Brain microvascular endothelial cell (primary cell): ENCODE results near the gene MAPK1.

Experiments used
- DNase-seq: peaks from one replicate; pipeline ENCODE4 v3.0.0-alpha.2; 2020
- H3K27ac ChIP-seq: fragments of 250-450 bp; sonication (Bioruptor Pico); 2 replicates; pipeline ENCODE4 v1.5.1; 2020; ENCODE audit warnings: mild to moderate bottlenecking, moderate library complexity
- H3K27me3 ChIP-seq: fragments of 250-450 bp; sonication (Bioruptor Pico); replicated peaks from 2 replicates; pipeline ENCODE4 v1.5.1; 2020; ENCODE audit warnings: mild to moderate bottlenecking
- H3K36me3 ChIP-seq: fragments of 250-450 bp; sonication (Bioruptor Pico); replicated peaks from 2 replicates; pipeline ENCODE4 v1.5.1; 2020; ENCODE audit warnings: mild to moderate bottlenecking
- H3K4me3 ChIP-seq: 2 replicates; pipeline ENCODE4 v1.5.1; 2011; ENCODE audit warnings: low read depth, mild to moderate bottlenecking, control low read depth, low read length, moderate library complexity
- CTCF ChIP-seq: IDR thresholded peaks from 2 replicates; pipeline ENCODE4 v1.5.1; 2011; ENCODE audit warnings: low read depth, mild to moderate bottlenecking, moderate library complexity, low read length, control low read depth, inconsistent platforms; ENCODE audit errors: missing control alignments
- in situ Hi-C: cut with HindIII; loops from 2 replicates; pipeline ENCODE4 v1.10.0; 2017; ENCODE audit warnings: low sequenced_read_pairs, low pct_ligation_motif_present

MAPK1 gene

DNA sequence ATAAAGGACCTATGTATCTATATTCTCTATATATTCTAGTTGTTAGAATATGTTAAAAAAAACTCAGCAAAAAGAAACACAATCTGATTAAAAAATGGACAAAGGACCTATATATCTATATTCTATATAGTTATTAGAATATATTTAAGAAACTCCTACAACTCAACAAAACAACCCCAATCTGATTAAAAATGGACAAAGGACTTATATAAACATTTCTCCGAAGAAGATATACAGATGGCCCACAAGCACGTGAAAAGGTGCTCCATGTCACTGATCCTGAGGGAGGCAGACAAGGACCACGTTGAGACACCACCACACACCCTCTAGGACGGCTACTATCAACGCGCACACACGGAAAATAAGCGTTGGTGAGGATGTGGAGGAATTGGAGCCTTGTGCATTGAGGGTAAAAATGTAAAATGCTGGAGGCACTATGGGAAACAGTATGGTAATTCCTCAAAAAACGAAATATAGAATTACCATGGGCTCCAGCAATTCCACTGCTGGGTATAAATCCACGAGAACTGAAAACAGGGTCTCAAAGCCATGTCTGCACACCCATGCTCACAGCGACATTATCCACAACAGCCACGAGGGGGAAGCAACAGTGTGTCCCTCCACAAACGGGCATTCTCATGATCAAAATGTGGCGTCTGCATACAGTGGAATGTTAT, 154.6 kb downstream of the MAPK1 start:
- in situ Hi-C loops: loop anchor here (25.0 kb wide), 1 partner anchor 224 kb away; no protein-coding TSS in a partner anchor
- no peaks in the 10 kb centered on the region for H3K27me3 ChIP-seq
- peak; percentile 71 for DNase-seq
- TF ChIP-seq CTCF: peak; percentile 88
- H3K4me3 ChIP-seq: peak overlapping the region; percentile 2
- no peak overlapping the region for H3K27ac ChIP-seq
- H3K36me3 ChIP-seq: no peaks in the 10 kb centered on the region

- H3K27ac ChIP-seq: no peak overlapping the region
- in situ Hi-C loops: loop anchor here (25.0 kb wide), 1 partner anchor 225 kb away; no protein-coding TSS in a partner anchor
- H3K27me3 ChIP-seq: peaks cover 3% of the 10 kb centered on the region
- TF ChIP-seq CTCF: no peak
- H3K4me3 ChIP-seq: no peak overlapping the region
- no peak for DNase-seq
- H3K36me3 ChIP-seq: no peaks in the 10 kb centered on the region
These were observed 155.6 kb downstream of the MAPK1 start for GRCh38 chr22:21711851-21712250.

DNA sequence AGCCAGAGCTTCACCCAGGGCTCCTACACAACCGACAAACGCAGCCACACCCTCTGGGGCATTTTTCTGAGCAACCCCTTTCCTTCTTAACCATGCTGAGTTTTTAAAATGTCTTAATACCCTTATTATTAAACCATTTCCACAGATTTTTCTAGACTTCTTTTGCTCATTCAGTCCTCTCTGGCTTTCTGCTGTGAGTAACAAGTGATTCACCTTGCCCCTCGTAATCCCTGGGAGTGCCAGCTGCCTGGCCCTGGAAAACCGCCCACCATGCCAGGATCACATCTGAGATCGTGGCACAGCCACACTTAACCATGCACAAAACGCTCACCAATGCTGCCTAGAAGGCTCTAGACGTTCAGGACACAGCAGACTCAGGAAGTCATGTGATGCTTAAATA, 157.3 kb downstream of the MAPK1 start:
- Histone ChIP-seq H3K27me3 (peaks cover 3% of the 10 kb centered on the region), H3K36me3 (no peaks in the 10 kb centered on the region), H3K27ac (no peak overlapping the region), H3K4me3 (no peak overlapping the region)
- no peak for DNase-seq
- in situ Hi-C loops: loop anchor here (25.0 kb wide), 1 partner anchor 227 kb away; no protein-coding TSS in a partner anchor
- TF ChIP-seq CTCF: no peak

- DNase-seq: no peak
- TF ChIP-seq CTCF: no peak
- H3K27me3 ChIP-seq: peaks cover 3% of the 10 kb centered on the region
- no peak overlapping the region for H3K27ac ChIP-seq
- in situ Hi-C loops: loop anchor here (25.0 kb wide), 1 partner anchor 228 kb away; no protein-coding TSS in a partner anchor
- no peak overlapping the region for H3K4me3 ChIP-seq
- H3K36me3 ChIP-seq: no peaks in the 10 kb centered on the region
These were observed 157.8 kb downstream of the MAPK1 start for GRCh38 chr22:21709688-21710087.

- DNase-seq: no peak
- in situ Hi-C loops: loop anchor here (25.0 kb wide), 1 partner anchor 228 kb away; no protein-coding TSS in a partner anchor
- no peak overlapping the region for H3K27ac ChIP-seq
- TF ChIP-seq CTCF: no peak
- peaks cover 3% of the 10 kb centered on the region for H3K27me3 ChIP-seq
- no peak overlapping the region for H3K4me3 ChIP-seq
- no peaks in the 10 kb centered on the region for H3K36me3 ChIP-seq
These were observed 158.5 kb downstream of the MAPK1 start for GRCh38 chr22:21708960-21709359.
